ENCODE results near the gene GPC6.
"Not testable (repeated sequence)": the region's sequence is repeated elsewhere in the genome, so short reads cannot be mapped to it uniquely, and the experiment has no call there.

The GPC6 gene

DNA sequence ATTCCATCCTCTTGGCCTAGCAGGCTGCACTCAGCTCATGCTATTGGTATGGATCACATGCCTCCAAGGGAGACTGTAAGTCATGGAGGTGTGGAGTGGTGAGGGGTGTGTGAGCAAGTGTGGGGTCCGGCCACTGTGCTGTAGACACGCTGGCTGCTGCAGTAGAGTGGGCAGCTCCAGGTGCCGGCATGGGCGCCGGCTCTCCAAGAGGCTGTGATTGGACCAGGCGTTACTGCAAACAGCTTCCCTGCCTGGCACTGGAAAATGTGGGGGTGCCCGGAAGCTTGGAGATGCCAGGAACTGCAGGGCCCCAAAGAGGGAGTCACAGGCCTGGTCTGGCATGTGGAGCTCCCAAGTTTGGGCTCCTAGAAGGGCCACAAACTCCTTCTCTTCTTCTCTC, 245.7 kb downstream of the GPC6 start:
- no peak overlapping the region for H3K4me3 ChIP-seq (ENCODE audit: low read depth, low read length)
- TF ChIP-seq, protein P1, sequence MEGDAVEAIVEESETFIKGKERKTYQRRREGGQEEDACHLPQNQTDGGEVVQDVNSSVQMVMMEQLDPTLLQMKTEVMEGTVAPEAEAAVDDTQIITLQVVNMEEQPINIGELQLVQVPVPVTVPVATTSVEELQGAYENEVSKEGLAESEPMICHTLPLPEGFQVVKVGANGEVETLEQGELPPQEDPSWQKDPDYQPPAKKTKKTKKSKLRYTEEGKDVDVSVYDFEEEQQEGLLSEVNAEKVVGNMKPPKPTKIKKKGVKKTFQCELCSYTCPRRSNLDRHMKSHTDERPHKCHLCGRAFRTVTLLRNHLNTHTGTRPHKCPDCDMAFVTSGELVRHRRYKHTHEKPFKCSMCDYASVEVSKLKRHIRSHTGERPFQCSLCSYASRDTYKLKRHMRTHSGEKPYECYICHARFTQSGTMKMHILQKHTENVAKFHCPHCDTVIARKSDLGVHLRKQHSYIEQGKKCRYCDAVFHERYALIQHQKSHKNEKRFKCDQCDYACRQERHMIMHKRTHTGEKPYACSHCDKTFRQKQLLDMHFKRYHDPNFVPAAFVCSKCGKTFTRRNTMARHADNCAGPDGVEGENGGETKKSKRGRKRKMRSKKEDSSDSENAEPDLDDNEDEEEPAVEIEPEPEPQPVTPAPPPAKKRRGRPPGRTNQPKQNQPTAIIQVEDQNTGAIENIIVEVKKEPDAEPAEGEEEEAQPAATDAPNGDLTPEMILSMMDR (IDR thresholded peaks at IDR 0.05; ENCODE audit: low read depth, low read length), result no peak

DNA sequence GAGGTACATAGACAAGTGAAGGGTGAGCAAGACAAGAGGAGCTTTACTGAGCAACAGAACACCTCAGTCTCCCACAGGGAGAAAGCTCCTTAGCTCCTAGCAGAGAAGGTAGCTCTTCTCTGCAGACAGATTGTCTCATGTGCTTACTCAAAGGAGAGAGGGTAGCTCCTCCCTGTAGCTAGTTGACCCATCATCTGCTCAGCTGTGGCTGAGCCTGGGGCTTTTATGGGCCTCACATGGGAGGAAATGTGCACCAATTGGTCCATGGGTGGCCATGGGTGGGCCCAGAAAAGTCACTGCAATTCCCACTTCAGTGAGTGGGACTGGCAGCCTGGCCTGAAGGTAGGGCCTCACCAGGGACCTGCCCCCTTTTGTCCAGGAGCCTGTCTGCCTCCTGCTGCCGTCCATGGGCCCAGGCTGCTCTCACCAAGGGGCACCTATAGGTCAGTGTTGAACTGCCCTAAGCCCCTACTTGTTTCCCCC, 246.2 kb downstream of the GPC6 start:
- TF ChIP-seq, protein P1 (IDR thresholded peaks at IDR 0.05; ENCODE audit: low read depth, low read length), result no peak
- H3K4me3 ChIP-seq (ENCODE audit: low read depth, low read length), result no peak overlapping the region

DNA sequence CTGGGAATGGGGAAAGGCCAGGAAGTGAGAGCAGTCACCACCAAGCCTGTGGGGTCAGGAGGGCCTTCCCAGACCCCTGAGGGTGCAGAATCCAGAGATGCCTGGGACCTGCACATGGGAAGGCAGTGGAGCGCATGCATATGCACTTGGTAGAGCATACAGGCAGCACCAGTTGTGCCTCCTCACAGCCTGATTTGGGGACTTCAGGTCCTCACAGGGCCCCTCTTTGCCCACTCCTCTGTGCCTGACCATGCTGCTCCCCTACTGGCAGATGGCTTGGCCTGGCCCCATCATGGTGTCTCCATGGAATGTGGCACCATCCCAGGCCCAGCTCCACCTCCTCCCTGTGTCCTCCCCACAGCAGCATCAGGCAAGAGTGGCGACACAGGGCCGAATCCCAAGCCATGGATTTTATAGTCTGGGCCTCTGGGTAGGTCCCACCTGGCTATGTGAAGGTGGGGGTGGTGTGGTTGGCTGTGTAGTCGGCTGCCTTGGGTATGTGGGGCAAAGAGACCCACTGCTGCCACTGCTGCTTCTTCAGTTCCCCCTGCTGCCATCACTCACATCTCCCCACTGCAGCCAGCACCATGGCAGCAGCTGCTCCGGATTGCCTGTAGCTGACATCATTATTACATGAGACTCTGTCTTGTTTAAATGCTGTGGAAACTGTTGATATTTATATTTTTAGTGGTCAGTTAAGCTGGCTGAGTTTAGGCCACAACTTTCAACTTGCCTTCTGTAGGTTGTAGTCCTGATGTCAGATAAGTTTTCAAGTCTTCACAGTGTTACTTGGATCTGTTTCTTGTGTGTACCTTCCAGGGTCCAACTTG, 247.0 kb downstream of the GPC6 start:
- H3K4me3 ChIP-seq (ENCODE audit: low read depth, low read length), result no peak overlapping the region
- TF ChIP-seq, protein P1 (IDR thresholded peaks at IDR 0.05; ENCODE audit: low read depth, low read length), result no peak

DNA sequence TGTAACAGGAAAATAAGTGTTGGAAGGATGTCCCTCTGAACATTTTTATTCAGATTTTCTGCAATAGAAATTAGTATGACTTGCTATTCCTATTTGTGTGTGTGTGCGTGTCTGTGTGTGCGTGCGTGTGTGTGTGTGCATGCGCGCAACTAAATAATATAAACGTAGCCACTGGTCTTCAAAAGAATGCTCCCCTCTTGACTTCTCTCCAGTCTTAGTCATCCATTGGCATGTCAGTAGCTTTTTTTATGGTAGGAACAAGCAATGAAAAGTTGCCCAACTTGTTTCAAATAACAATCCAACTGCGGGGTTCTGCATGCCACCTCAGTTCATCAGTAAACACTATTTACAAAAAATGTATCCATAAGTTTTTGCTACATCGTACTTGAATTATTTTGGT, 249.6 kb downstream of the GPC6 start:
- TF ChIP-seq, protein P1 (IDR thresholded peaks at IDR 0.05; ENCODE audit: low read depth, low read length), result no peak

DNA sequence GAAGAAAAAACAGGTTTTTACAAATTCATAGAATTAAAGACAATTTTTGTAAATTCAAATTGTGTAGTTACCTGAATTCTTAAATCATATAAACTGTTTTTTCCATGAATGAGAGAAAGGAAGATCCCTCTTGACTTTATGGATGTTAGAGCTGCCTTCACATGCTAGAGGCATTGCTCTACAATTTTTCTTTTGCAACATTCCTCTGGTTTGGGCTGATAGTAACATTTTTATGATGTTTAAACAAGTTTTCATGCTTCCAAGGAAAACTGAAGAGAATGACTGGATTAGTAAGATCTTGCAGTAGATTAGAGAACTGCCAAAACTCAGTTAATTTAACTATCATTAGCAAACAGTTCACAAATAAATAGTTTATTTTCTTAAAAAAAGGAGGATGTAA, 250.6 kb downstream of the GPC6 start:
- TF ChIP-seq, protein P1 (IDR thresholded peaks at IDR 0.05; ENCODE audit: low read depth, low read length), result no peak
- H3K4me3 ChIP-seq (ENCODE audit: low read depth, low read length), result no peak overlapping the region

More for the DNA sequence above, 249.6 kb downstream of the GPC6 start:
- no peak overlapping the region for H3K4me3 ChIP-seq (ENCODE audit: low read depth, low read length)

DNA sequence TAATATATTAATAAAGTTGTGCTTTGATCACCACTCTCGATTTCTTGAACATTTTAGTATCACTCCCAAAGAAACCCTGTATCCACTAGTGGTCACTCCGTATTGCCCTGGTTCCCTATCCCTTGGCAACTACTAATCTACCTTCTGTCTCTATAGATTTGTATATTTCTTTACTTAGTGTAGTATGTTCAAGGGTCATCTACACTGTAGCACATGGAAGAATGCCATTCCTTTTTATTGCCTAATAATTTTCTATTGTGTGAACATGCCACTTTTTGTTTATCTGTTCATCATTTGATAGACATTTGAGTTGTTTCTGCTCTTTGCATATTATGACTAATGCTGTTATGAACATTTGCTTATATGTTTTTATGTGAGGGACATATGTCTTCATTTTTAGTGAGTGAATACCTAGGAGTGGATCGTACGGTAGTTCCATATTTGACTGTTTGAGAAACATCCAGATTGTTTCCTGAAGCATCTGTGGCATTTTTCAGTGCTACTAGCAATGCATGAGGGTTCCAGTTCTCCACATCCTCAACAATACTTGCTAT, 254.0 kb downstream of the GPC6 start:
- TF ChIP-seq, protein P1 (IDR thresholded peaks at IDR 0.05; ENCODE audit: low read depth, low read length), result no peak
- H3K4me3 ChIP-seq (ENCODE audit: low read depth, low read length), result no peak overlapping the region

DNA sequence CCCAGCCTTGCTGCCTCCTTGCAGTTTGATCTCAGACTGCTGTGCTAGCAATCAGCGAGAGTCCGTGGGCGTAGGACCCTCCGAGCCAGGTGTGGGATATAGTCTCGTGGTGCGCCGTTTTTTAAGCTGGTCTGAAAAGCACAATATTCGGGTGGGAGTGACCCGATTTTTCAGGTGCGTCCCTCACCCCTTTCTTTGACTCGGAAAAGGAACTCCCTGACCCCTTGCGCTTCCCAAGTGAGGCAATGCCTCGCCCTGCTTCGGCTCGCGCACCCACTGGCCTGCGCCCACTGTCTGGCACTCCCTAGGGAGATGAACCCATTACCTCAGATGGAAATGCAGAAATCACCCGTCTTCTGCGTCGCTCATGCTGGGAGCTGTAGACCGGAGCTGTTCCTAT, 269.5 kb downstream of the GPC6 start:
- H3K4me3 ChIP-seq (ENCODE audit: low read depth, low read length), result not testable (repeated sequence)

Data from WI38 (cell line).